GM19372 (cell line): ENCODE results near the gene NTN1.
A peak's percentile ranks its signal among the peaks of the same experiment; 100 is the strongest.
"Not testable (repeated sequence)": the region's sequence is repeated elsewhere in the genome, so short reads cannot be mapped to it uniquely, and the experiment has no call there.

Source experiments
- ATAC-seq: cut with Tn5 transposase; IDR thresholded peaks from one replicate; pipeline ENCODE4 v1.9.1; 2021; ENCODE audit warnings: mild to moderate bottlenecking, low read depth, moderate library complexity; ENCODE audit not compliant: unreplicated experiment

Gene NTN1

GRCh38 chr17:9021158-9021991, at the start of gene NTN1:
TSS of gene NTN1 (plus strand) at chr17:9021510. CDS start at chr17:9022374, 864 bp downstream.
- peak; percentile 64 for ATAC-seq

DNA sequence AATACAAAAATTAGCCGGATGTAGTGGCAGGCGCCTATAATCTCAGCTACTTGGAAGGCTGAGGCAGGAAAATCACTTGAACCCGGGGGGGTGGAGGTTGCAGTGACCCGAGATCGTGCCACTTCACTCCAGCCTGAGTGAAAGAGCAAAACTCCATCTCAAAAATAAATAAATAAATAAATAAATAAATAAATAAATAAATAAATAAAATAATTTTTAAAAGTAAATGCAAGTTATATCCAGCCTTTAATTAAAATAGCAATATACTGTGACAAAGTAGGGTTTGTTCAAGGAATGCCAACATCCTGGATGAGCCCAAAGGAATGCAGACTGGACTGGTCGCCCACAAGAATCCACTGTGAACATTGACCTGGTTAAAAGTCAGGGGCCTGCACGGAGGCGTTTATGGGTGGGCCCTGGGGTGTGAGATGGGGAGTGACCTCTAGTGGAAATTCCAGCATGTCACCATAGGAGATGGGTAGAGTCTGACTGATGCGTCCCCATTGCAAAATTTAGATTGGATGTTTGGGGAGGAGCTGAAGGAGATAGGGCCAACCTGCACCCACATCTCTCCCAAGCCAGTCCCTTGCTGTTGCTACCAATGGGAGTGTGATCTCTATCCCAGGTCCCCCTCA, 46.1 kb upstream of the NTN1 start:
- ATAC-seq: no peak

- no peak for ATAC-seq
Measured at GRCh38 chr17:8976638-8977037, 44.7 kb upstream of the NTN1 start.

DNA sequence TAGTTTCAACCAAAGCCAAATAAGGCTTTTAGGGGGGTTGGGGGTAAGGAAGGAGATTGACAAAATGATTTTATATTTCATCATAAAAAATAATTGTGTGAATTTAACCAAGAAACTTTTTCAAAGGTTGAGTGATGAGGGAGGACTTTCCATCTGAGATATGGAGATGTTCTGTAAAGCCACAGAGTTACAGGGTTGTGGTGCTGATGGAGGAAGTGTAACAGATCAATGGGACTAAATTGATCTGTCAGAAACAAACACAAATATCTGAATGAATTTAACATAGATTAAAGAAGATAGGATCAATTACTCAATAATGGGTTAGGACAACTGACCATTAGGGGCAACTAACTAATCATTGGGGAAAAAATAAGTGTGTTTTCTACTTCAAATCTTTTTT, 41.6 kb upstream of the NTN1 start:
- ATAC-seq: no peak

DNA sequence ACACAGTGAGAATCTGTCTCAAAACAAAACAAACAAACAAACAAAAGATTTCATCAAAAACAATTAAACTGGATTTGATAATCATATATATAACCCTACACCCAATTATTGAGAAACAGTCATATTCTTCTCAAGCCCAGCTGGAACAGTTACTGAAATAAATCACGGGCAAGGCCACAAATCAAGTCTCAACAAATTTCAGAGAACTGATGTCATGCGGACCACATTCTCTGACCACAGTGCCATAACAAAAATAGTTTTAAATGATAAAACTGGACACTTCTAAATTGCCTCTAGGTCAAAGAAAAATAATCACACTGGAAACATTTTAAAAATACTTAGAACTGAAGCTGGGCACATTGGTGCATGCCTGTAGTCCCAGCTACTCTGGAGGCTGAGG, 39.9 kb upstream of the NTN1 start:
- no peak for ATAC-seq

DNA sequence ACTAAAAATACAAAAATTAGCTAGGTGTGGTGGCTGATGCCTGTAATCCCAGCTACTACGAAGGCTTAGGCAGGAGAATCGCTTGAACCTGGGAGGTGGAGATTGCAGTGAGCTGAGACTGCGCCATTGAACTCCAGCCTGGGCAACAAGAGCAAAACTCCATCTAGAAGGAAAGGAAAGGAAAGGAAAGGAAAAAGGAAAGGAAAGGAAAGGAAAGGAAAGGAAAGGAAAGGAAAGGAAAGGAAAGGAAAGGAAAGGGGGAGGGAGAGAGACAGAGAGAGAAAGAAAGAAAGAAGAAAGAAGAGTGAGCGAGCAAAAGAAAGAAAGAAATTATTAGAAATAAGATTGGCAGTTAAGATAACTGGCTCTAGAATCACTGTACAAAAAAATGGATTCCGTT, 37.1 kb upstream of the NTN1 start:
- ATAC-seq: not testable (repeated sequence)

GRCh38 chr17:8985054-8985701, 36.1 kb upstream of the NTN1 start:
- ATAC-seq: no peak

- no peak for ATAC-seq
Measured at GRCh38 chr17:8986295-8986694, 35.0 kb upstream of the NTN1 start.

DNA sequence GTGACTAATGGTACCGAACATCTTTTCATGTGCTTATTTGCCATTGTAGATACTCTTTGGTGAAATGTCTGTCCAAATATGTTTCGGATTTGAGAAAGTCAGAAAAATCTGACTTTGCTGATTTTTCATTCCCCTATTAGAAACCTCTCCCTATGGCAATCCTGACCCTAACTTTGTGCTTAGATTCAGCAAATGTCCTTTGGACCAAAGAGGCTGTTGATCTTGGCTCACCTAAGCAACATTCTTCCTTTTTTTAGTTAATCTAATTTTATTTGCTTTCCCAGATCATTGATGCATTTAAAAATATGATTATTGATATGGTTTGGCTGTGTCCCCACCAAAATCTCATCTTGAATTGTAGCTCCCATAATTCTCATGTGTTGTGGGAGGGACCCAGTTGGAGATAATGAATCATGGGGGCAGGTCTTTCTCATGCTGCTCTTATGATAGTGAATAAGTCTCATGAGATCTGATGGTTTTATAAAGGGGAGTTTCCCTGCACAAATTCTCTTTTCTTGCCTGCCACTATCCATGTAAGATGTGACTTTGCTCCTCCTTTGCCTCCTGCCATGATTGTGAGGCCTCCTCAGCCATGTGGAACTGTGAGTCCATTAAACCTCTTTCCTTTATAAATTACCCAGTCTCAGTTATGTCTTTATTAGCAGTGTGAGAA, 32.9 kb upstream of the NTN1 start:
- not testable (repeated sequence) for ATAC-seq

DNA sequence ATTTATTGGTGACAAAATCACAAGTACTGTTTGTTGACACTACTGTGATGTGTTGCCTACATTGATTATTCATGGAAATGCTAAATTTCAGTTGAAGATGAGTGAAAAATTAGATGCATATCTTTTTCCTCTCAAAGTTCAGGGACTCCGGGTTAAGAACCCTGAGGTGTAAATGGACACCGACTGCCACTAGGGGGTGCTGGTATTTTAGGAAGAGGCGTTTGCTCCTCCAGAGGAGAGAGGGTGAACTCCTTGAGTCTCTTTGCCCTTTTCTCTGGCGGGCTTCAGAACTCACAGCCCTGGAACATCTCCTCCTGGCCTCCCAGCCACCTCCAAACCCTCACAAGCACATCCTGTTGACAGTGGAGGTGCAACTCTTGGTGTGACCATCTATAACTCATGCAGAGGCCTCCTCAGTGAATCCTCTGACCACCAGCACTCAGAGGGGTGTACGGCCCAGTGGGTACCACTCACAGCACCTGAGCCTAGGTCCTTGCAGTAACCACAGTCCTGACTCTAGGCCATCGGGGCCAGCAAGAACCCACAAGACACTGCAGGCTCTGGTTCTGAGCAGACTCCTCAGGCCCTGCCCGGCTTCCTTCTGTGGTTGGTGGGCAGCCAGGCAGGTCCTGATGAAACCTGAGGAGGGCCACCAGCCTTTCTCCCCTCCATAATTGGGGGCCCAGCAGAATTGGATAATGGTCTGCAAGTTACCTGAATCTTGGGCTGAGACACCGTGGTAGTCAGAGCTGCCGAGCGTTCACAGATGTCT, 29.6 kb upstream of the NTN1 start:
- no peak for ATAC-seq

- ATAC-seq: no peak
Measured at GRCh38 chr17:8994319-8994718, 27.0 kb upstream of the NTN1 start.

DNA sequence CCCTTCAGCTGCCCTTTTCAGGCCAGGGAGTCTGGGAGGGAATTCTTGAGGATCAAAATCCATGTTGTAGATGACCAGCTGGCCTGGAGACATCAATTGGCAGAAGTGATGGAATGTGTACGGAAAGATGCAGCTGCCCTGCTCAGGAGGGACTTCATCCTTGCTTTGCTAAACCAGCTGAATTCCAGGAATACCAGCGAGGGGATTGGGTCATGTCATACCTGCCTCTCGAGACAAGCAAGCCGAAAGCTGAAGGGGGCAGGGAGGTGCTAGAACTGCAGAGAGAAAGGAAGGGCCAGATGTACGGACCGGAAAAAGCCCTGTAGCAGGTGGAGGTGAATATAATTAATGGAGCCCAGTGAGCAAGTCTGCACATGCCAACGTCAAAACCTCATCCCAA, 25.6 kb upstream of the NTN1 start:
- ATAC-seq: no peak

DNA sequence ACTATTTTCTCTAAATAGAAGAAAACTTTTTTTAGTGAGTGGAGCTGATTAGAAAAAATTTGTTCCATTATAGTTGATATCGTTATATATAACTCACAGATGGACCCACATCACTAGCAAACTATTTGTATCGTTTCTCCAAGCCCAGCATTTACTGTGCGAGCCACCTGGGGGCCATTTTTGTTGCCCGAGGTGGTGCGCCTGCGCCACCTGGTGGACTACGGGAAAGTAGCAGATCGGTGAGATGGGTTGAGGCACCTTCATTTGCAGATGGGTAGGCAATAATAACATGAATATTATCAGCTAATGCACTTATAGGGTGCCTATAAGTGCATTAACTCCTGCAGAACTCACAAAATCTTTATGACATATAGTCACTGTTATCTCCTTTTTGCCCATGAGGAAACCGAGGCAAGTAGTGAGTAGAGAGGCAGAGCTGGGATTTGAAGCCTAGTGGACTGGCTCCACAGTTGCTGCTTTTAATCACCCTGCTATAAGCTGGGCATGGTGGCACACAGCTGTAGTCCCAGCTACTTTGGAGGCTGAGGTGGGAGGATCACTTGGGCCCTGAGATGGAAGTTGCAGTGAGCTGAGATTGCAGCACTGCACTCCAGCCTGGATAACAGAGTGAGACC, 23.2 kb upstream of the NTN1 start:
- peak; percentile 67 for ATAC-seq

- no peak for ATAC-seq
Measured at GRCh38 chr17:9001559-9001958, 19.8 kb upstream of the NTN1 start.

DNA sequence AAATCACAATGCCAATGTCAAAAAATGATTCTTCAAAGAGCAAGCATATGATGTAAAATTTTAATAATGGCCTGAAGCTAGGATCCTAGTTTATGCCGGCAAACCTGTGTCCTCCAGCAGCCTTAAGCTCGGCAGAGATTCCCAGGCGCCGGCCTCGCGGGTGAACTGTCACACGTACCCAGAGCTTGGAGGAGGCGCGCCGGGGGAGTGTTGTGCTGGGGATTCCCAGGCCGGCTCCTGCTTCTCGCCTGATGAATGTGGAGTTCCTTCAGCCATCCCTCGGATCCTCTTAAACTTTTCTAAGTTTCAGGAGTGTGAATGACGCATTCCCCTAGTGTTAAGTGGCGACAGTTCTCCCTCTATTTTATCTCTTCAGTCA, 19.1 kb upstream of the NTN1 start:
- ATAC-seq: no peak

GRCh38 chr17:9002606-9003354, 18.5 kb upstream of the NTN1 start:
- no peak for ATAC-seq

GRCh38 chr17:9003355-9004131, 17.8 kb upstream of the NTN1 start:
- ATAC-seq: no peak
